ENCODE results near the gene OOEP.
"Not testable (repeated sequence)": the region's sequence is repeated elsewhere in the genome, so short reads cannot be mapped to it uniquely, and the experiment has no call there.

The OOEP gene

GRCh38 chr6:73369563-73369962 lies at the start of gene OOEP:
OOEP (minus strand) TSS chr6:73369897; CDS start chr6:73369792, 105 bp downstream.
- Histone ChIP-seq H3K36me3 (ENCODE audit: insufficient read depth, low read length) (no peaks in the 10 kb centered on the region), H2AFZ (ENCODE audit: low read depth, low read length) (no peak within 1 kb of the TSS), H3K4me3 (ENCODE audit: low read length) (no peak within 1 kb of the TSS), H3K4me1 (ENCODE audit: insufficient read depth, low read length) (no peaks in the 10 kb centered on the region), H3K27me3 (ENCODE audit: insufficient read depth, low read length) (no peaks in the 10 kb centered on the region), H3K9me3 (ENCODE audit: low read length) (no peaks in the 10 kb centered on the region)

- H3K4me3 ChIP-seq (ENCODE audit: low read length) = no peak overlapping the region
- H3K4me1 ChIP-seq (ENCODE audit: insufficient read depth, low read length) = no peaks in the 10 kb centered on the region
- H3K36me3 ChIP-seq (ENCODE audit: insufficient read depth, low read length) = no peaks in the 10 kb centered on the region
- H3K27me3 ChIP-seq (ENCODE audit: insufficient read depth, low read length) = no peaks in the 10 kb centered on the region
- no peak overlapping the region for H2AFZ ChIP-seq (ENCODE audit: low read depth, low read length)
- H3K9me3 ChIP-seq (ENCODE audit: low read length) = no peaks in the 10 kb centered on the region
Observed at GRCh38 chr6:73418081-73418741, 48.5 kb upstream of the OOEP start.

GRCh38 chr6:73413102-73413501 lies 43.4 kb upstream of the OOEP start:
- Histone ChIP-seq H3K4me3 (ENCODE audit: low read length) (no peak overlapping the region), H3K27me3 (ENCODE audit: insufficient read depth, low read length) (no peaks in the 10 kb centered on the region), H3K4me1 (ENCODE audit: insufficient read depth, low read length) (no peaks in the 10 kb centered on the region), H3K9me3 (ENCODE audit: low read length) (no peaks in the 10 kb centered on the region), H2AFZ (ENCODE audit: low read depth, low read length) (no peak overlapping the region), H3K36me3 (ENCODE audit: insufficient read depth, low read length) (no peaks in the 10 kb centered on the region)

- Histone ChIP-seq H3K27me3 (ENCODE audit: insufficient read depth, low read length) (peaks cover 2% of the 10 kb centered on the region), H3K9me3 (ENCODE audit: low read length) (no peaks in the 10 kb centered on the region), H3K4me1 (ENCODE audit: insufficient read depth, low read length) (no peaks in the 10 kb centered on the region), H2AFZ (ENCODE audit: low read depth, low read length) (no peak overlapping the region), H3K4me3 (ENCODE audit: low read length) (no peak overlapping the region), H3K36me3 (ENCODE audit: insufficient read depth, low read length) (no peaks in the 10 kb centered on the region)
Observed at GRCh38 chr6:73409395-73409794, 39.7 kb upstream of the OOEP start.

- Histone ChIP-seq H3K36me3 (ENCODE audit: insufficient read depth, low read length) (no peaks in the 10 kb centered on the region), H3K4me3 (ENCODE audit: low read length) (no peak overlapping the region), H2AFZ (ENCODE audit: low read depth, low read length) (no peak overlapping the region), H3K27me3 (ENCODE audit: insufficient read depth, low read length) (peaks cover 2% of the 10 kb centered on the region), H3K9me3 (ENCODE audit: low read length) (no peaks in the 10 kb centered on the region), H3K4me1 (ENCODE audit: insufficient read depth, low read length) (no peaks in the 10 kb centered on the region)
Observed at GRCh38 chr6:73400656-73401055, 31.0 kb upstream of the OOEP start.

GRCh38 chr6:73395875-73396274 lies 26.2 kb upstream of the OOEP start:
- Histone ChIP-seq H3K4me3 (ENCODE audit: low read length) (no peak overlapping the region), H3K4me1 (ENCODE audit: insufficient read depth, low read length) (no peaks in the 10 kb centered on the region), H3K36me3 (ENCODE audit: insufficient read depth, low read length) (no peaks in the 10 kb centered on the region), H3K9me3 (ENCODE audit: low read length) (no peaks in the 10 kb centered on the region), H3K27me3 (ENCODE audit: insufficient read depth, low read length) (no peaks in the 10 kb centered on the region), H2AFZ (ENCODE audit: low read depth, low read length) (no peak overlapping the region)

- Histone ChIP-seq H3K36me3 (ENCODE audit: insufficient read depth, low read length) (no peaks in the 10 kb centered on the region), H3K4me3 (ENCODE audit: low read length) (no peak within 1 kb of the TSS), H2AFZ (ENCODE audit: low read depth, low read length) (no peak within 1 kb of the TSS), H3K4me1 (ENCODE audit: insufficient read depth, low read length) (no peaks in the 10 kb centered on the region), H3K27me3 (ENCODE audit: insufficient read depth, low read length) (no peaks in the 10 kb centered on the region), H3K9me3 (ENCODE audit: low read length) (no peaks in the 10 kb centered on the region)
Observed at GRCh38 chr6:73394577-73395354, 25.1 kb upstream of the OOEP start, which contains the start of gene DDX43. DDX43 (plus strand) TSS chr6:73394828; CDS start chr6:73394906, 78 bp downstream.

- Histone ChIP-seq H3K9me3 (ENCODE audit: low read length) (no peaks in the 10 kb centered on the region), H3K36me3 (ENCODE audit: insufficient read depth, low read length) (no peaks in the 10 kb centered on the region), H3K4me1 (ENCODE audit: insufficient read depth, low read length) (no peaks in the 10 kb centered on the region), H2AFZ (ENCODE audit: low read depth, low read length) (no peak overlapping the region), H3K27me3 (ENCODE audit: insufficient read depth, low read length) (no peaks in the 10 kb centered on the region), H3K4me3 (ENCODE audit: low read length) (no peak overlapping the region)
Observed at GRCh38 chr6:73393278-73393677, 23.6 kb upstream of the OOEP start.

GRCh38 chr6:73392188-73392587 lies 22.5 kb upstream of the OOEP start:
- not testable (repeated sequence) for H3K36me3 ChIP-seq (ENCODE audit: insufficient read depth, low read length); H2AFZ ChIP-seq (ENCODE audit: low read depth, low read length); H3K9me3 ChIP-seq (ENCODE audit: low read length); H3K4me1 ChIP-seq (ENCODE audit: insufficient read depth, low read length); H3K4me3 ChIP-seq (ENCODE audit: low read length); H3K27me3 ChIP-seq (ENCODE audit: insufficient read depth, low read length)

GRCh38 chr6:73391675-73392074 lies 22.0 kb upstream of the OOEP start:
- no peaks in the 10 kb centered on the region for H3K27me3 ChIP-seq (ENCODE audit: insufficient read depth, low read length)
- no peak overlapping the region for H2AFZ ChIP-seq (ENCODE audit: low read depth, low read length)
- no peaks in the 10 kb centered on the region for H3K4me1 ChIP-seq (ENCODE audit: insufficient read depth, low read length)
- H3K36me3 ChIP-seq (ENCODE audit: insufficient read depth, low read length) = no peaks in the 10 kb centered on the region
- no peak overlapping the region for H3K4me3 ChIP-seq (ENCODE audit: low read length)
- no peaks in the 10 kb centered on the region for H3K9me3 ChIP-seq (ENCODE audit: low read length)

- Histone ChIP-seq H3K27me3 (ENCODE audit: insufficient read depth, low read length) (no peaks in the 10 kb centered on the region), H3K4me1 (ENCODE audit: insufficient read depth, low read length) (no peaks in the 10 kb centered on the region), H2AFZ (ENCODE audit: low read depth, low read length) (no peak overlapping the region), H3K4me3 (ENCODE audit: low read length) (no peak overlapping the region), H3K36me3 (ENCODE audit: insufficient read depth, low read length) (no peaks in the 10 kb centered on the region), H3K9me3 (ENCODE audit: low read length) (no peaks in the 10 kb centered on the region)
Observed at GRCh38 chr6:73389854-73390253, 20.2 kb upstream of the OOEP start.

GRCh38 chr6:73388800-73389512 lies 19.3 kb upstream of the OOEP start:
- no peaks in the 10 kb centered on the region for H3K9me3 ChIP-seq (ENCODE audit: low read length)
- no peaks in the 10 kb centered on the region for H3K27me3 ChIP-seq (ENCODE audit: insufficient read depth, low read length)
- H3K4me3 ChIP-seq (ENCODE audit: low read length) = peak overlapping the region; percentile 45
- no peaks in the 10 kb centered on the region for H3K4me1 ChIP-seq (ENCODE audit: insufficient read depth, low read length)
- H3K36me3 ChIP-seq (ENCODE audit: insufficient read depth, low read length) = no peaks in the 10 kb centered on the region
- peak overlapping the region; percentile 75 for H2AFZ ChIP-seq (ENCODE audit: low read depth, low read length)

- Histone ChIP-seq H3K9me3 (ENCODE audit: low read length) (no peaks in the 10 kb centered on the region), H2AFZ (ENCODE audit: low read depth, low read length) (peak overlapping the region; percentile 75), H3K4me1 (ENCODE audit: insufficient read depth, low read length) (no peaks in the 10 kb centered on the region), H3K36me3 (ENCODE audit: insufficient read depth, low read length) (no peaks in the 10 kb centered on the region), H3K27me3 (ENCODE audit: insufficient read depth, low read length) (no peaks in the 10 kb centered on the region), H3K4me3 (ENCODE audit: low read length) (peak overlapping the region; percentile 45)
Observed at GRCh38 chr6:73388433-73388799, 18.7 kb upstream of the OOEP start.
